Dermis microvascular lymphatic vessel endothelial cell (primary cell): ENCODE measurements around the gene PRRG4. TPM values are rescaled to one million over a fixed set of nuclear protein-coding genes. Genes with fewer than 3 reads are reported as not detected.

Source experiments
- total RNA-seq: library from RNA; depleted of rRNA; stranded (reverse); fragments of >200 nt; gene quantifications from 2 replicates; pipeline ENCODE4 v1.2.1, GENCODE V29; 2014

PRRG4 gene
- total RNA-seq, 1 donor from 2014 or later: 0.64 TPM

Other genes with a start within 250 kb of the PRRG4 start
- gene EIF3M, start 246.1 kb upstream of the PRRG4 start, total RNA-seq: 228 and 281 TPM in 2 replicates
- under 0.01 TPM in 1 of 2 replicates, not detected in the other for gene CCDC73, start 35.3 kb upstream of the PRRG4 start, total RNA-seq
- gene QSER1, start 62.9 kb downstream of the PRRG4 start, total RNA-seq: 11.8 and 12.8 TPM in 2 replicates
- gene DEPDC7, start 186.0 kb downstream of the PRRG4 start, total RNA-seq: under 0.01 and 0.13 TPM in 2 replicates
- 9.0 and 9.1 TPM in 2 replicates for gene TCP11L1, start 209.6 kb downstream of the PRRG4 start, total RNA-seq